Suppressor macrophage treated with lipopolysaccharide for 1 hour (primary cell): ENCODE results near the gene ALLC.

ENCODE experiments used
- DNase-seq, 3 donors: peaks; one replicate each; pipeline ENCODE4 v3.0.0-alpha.2; 2020 to 2022

ALLC gene

DNA sequence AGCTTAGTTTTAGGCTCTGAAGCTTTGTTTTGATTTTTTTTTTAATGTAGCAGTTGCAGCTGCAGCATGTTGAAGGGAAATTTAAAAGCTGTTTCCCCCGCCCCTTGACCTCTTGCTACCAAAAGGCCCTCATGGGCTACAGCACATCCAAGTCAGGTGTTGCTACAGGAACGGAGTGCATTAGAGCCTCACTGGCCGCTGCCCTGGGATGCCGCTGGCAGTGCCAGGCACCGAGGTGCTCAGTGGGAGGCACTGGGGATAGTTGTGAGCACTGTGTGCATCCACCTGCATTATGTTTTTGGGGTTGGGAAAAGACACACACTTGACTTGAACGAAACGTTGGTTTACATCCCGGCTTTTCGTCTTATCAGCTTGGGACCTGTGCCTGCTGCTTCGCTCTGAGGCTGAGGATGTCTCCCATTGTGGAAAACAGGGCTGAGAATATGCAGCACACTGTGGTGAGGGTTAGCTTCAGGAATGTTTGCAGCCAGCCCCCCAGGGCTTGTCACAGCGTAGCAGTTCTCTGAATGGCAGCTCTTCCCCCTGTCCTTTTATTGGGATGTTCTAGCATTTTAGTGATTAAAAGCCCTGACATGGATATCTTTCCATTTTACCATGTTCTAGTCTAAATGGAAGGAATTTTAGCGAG, 69.5 kb downstream of the ALLC start:
- no peak for DNase-seq

DNA sequence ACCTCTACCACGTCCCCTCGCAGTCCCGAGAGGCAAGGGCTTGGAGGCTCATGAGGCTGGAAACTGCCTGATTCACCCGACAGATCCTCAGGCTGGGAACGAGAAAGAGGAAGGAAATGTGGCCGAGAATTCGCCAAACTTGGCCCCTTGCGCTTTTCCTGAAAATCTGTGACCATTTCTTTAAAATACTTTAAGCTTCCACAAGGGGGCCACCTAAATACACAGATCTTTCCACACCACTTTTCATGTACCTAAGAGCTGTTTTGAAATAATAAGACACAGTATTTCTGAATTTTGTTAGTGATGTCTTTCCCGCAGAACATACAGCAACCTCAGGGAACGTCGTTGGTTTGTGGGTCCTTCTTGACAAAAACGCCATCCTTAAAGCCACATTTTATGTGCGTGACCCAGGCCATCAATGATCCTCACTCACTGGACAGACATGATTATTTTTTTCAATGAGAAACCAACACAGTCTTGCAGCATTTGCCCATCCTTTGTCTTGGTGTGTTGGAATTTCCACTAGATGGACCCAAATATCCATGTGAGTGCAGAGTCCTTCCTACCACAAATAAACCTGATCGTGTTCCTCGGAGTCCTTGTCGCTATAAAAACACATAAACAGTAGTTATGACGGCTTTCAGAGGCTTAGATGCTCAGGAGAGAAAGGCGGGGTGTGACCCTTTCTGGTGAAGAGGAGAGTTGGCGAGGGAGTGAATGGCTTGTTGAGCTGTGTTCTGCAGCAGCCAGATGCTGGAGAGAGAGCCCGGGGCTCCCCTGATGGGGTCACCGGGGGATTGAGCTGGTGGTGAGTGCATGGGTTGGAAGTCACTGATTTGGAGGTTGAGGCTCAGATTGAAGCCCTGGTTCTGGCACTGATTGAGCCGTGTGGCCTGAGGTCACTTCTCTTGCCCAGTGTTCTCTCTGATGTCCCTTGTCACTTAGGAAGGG, 70.4 kb downstream of the ALLC start:
- peak; percentile 67 to 79 (median 70) for DNase-seq

DNA sequence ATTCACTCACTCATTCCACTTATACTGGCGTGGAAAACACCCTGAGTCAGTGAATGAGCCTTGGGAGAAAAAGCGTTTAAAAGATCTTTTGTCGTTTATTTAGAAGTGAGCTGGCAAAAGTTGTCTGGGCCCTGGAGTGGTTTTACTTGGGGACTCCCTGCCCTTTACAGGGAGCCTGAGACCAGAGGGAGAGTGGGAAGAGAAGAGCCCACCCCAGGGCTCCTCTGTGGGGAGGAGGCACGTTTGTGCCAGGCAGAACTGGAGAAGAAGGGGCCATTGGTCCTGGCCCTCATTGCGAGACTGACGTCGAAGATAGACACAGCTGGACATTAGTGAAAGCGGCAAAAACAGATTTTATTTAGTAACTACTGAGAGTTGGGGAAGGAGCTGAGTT, 71.1 kb downstream of the ALLC start:
- no peak for DNase-seq

DNA sequence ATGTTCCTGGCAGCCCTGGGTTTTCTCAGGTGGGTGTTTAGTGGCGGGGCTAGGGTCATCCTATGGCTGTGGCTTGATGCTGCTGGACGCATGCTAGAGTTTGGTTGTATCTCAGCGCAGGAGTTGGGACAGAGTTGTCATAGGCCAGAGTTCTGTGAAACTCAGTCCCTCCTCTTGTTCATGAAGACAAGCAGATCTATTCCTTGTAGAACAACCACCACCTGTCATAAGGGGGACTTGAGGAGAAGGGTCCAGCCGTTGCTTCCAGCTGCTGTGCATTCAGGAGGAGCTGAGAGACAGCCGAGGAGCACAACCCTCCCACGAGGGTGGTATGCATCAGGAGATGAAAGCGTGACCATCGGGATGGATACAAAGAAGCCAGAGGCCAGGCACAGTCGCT, 71.8 kb downstream of the ALLC start:
- no peak for DNase-seq

DNA sequence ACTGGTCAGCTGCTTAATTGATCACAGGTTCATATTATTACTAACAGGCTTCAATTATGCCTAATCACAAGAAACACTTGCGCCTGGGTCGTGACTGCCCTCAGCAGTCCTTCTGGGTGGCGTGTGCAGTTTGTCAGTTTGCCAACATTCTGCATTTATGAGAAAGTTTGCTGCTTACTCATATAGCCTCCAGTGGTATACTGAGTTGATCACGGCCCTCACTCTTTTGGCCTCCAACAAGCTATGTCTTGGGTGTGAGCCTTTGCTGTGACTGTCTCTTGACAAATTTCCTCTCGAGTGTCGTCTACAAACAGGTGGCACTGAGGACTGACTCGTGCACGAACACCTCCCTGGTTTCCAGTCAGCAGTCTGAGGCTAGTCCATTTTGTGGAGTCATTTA, 72.6 kb downstream of the ALLC start:
- no peak for DNase-seq

DNA sequence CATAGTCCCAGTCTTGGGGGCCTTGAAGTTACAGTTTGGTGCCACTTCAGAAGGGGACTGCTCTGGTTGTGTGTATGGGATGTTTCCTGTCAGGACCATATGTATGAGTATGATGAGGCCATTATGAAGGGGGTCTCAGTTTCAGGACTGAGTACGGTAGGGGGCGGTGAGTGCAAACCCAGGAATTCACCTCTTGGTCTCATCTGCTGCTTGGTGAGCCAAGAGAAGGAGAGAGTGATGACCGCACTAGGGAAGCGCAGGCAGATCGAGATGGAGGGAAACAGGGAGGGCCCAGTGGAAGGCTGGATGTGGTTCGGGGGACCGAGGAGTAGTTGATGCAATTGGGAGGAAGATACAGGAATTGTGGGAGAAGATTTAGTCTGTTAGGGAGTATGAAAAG, 73.8 kb downstream of the ALLC start:
- DNase-seq: no peak

DNA sequence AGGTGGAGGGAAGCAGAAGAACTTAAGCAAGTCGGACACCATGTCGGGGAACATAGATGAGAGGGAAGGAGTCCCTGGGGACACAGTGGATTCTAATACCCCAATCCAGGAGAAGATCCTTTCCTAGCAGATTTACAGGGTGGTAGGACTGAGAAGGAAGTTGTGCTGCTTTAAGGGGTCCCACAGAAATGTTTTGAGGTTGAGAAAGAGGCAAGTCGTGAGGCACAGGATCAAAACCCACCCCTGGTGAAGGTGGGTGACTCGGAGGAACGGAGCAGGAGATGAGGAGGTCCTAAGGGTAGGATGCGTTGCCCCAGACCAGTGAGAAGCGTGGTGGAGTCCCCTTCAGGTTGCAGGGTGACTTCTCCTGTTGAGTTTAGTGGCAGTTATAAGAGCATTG, 78.1 kb downstream of the ALLC start:
- DNase-seq: no peak

DNA sequence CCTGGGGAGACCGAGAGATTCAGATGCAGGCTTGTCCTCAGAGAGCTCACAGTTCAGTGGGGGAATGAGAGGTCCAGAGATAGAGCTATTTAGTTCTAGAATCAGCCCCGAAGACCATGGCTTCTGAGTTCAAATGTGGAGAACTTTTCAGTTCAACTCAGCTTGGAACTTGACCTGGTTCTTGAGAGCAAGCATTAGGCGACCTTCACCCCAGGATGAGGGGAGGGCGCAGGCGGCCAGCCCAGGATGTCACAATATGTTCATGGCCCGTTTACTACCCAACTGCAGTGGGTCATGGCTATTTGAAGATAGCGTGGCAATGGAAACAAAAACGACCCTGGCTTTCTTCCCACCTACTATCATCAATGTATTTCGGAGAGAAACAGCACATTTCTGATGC, 79.1 kb downstream of the ALLC start:
- no peak for DNase-seq

DNA sequence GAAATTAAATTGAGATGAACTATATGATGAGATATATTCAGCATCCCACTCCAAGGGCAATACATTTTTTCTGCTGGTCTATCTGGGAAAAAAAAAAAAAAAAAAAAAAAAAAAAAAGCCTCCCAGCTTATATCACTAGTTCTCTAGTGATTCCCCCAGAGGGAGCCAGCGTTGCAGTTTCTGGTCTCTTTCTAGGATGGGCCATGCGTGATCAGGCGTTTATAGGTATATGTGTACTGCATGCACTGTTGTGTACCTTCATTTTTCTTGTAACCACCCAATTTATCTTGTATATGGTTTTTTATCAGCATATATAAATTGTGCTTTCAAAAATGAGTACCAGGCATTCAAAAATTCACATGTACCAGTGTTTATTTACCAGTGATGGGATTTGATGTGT, 80.5 kb downstream of the ALLC start:
- DNase-seq: peak in 2 of 3 donors; percentile 5 to 17

DNA sequence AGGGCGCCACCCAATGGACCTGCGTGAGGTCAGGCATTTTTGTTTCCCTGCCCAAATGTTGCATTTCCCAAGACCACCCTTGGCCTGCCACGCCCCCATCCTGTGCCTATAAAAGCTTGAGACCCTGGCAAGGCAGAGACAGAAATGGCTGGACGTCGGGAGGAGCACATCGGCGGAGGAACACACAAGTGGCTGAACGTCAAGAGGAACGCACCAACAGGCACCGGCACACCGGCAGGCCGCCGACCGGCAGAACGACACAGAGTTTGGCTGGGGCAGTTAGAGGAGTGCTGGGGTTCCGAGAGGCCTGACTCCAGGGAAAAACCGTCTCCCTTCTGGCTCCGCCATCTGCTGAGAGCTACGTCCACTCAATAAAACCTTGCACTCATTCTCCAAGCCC, 81.3 kb downstream of the ALLC start:
- no peak for DNase-seq

DNA sequence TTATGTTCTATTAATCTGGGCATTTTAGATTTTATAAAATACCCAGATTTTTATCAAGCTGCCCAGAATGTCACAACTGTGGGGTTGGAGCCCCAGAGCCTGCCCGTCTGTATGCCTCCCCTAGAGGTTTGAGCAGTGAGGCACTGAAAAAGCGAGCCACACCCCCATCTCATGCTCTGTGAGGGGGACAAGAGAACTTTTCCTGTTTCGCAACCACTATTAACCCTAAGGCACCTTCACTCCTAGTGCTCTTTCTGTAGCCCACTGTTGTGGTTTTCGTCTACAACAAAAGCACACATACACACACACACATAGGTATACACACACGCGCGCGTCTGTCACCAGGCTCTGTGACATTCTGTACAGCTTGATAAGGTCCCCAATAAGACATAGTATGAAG, 83.4 kb downstream of the ALLC start:
- no peak for DNase-seq

DNA sequence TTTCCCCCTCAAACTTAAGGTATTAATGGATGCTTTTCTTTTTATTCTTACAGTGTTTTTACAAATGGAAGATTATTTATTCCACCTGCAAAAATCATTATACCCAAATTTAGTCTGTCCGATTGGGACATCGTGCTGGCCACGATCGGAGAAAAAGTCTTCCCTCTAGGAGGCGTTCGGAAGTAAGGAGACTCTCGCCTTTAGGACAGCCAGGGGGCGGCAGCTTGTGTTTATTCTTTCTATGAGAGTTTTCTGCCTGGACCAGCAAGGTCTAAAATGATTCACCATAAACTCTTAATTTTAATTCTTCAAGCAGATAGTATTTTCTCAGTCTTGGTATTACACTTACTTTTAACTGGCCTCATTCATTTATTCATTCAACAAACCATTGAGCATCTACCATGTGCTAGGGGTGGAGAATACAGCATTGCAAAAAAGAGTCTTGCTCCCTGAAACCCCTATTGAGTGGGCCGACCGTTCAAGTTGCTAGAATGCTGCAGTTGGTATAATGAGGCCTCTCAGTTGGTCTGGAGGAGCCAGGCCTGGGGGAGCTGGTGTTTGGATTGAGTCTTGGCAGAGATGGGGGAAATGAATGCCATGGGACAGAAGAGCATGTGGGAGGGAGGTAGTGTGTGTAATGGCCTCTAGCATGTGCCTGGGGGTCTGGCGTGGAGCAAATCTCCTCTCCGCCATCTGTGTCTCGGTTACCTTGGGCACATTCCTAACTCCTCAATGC, 84.0 kb downstream of the ALLC start:
- DNase-seq: no peak

DNA sequence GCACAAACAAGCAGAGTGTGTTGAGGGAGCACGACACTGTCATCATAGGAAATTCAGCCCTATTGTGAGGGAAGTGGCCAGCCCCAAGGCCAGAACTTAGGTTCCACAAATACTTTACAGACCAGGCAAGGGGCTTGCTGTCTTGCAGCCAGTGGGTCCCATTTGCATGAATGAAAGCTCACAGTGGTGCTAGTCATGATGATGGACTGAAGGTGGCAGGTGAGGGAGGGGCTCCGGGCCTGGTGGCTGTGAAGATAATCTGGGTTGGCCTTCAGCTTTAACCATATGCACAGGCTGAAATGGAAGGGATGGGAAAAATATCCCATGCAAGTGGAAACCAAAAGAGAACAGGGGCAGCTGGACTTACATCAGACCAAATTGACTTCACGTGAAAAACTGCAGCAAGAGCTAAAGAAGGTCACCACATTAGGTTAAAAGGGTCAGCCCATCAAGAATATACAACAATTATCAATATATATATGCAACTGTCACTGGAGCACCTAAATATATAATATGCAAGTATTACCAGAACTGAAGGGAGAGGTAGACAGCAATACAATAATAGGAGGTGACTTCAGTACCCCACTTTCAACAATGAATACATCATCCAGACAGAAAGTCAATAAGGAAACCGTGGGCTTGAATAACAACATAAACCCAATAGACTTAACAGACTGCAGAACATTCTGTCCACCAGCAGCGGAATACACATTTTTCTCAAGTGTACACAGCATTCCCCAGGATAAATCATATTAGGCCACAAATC, 84.9 kb downstream of the ALLC start:
- no peak for DNase-seq

DNA sequence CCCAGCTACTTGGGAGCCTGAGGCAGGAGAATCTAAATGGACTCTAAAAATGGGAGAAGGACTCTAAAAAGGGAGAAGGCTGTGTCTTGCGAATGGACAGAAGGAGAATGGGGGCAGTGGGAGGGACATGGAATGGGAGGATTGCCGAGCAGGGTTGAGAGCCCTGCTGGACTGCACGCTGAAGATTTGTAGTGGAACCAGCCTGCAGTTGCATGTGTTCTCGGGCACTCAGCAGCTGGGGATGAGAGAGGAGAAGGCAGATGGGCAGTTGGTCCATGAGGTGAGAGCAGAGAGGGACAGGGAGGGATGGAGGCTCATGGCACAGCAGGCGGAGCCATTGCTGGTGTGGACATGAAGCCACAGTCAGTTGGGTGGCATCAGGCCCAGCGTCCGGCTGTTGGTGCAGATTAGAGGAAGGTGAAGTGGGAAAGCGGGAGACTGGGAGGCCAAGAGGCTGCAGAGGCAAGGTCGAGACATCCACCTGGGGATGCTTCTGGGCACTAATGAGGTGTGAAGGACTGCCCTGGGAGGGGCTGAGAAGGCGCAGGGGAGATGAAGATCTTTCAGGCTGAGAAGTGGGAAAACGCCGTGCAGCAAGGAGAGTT, 86.1 kb downstream of the ALLC start:
- DNase-seq: no peak

DNA sequence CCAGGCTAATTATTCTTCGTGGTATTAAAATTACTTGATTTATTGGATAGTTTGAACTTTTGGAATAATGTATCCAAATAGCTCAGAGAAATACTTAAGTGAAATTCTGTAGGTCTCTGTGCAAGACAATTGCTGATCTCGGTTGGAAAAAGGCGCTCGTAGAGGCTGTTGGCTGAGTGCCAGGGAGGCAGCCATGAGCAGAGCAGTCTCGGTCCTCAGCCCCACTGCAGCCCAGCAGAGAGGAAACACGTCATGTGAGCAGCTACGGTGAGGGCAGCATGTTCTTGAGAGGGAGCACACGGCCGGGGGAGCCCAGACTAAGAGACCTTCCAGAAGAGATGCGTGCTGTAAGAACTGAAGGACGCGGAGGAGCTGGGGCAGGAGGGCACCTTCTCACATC, 87.9 kb downstream of the ALLC start:
- no peak for DNase-seq

DNA sequence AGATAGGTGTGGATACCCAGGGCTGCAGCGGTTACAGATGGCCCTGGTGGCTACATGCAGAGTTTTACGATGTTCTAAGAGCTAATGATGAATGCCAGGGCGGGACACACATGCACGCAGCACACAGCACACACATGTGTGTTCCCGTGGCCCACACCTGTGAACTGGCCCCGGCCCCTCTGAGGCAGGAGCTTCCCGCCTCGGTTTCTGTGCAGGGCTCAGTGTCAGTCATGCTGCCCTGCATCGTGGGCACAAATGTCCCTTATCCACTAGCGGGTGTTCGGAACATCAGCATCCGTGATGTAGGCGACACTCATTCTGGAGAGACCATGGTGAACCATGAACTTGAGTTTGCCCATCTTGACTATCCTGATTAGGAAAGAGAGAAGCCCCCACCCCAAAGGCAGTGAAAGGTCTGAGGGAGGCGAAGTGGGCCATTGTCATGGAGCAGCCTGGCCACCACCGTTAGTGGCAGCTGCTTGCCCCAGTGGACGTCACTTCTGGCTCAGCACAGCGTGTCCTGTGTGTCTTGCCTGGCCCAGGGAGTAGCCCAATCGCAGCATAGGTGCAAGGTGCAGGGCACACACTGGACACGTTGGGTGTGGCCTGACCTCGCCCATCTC, 89.1 kb downstream of the ALLC start:
- DNase-seq: no peak

DNA sequence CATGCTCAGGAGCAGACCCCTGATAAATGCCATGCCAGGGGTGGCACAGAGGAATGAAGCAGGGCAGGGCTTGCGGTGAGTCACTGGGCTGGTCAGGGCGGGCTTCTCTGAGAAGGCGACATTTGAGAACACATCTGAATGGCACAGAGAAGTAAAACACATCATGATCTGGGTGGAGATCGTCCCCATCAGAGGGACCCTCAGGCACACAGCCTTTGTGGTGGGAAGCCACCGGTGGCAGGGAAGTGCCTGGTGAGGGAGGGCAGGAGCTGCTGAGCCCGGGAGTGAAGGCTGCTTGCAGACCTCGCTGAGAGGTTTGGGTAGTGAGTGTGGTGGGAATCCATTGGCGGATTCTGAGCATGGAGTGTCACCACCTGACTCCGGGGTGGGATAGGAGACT, 89.8 kb downstream of the ALLC start:
- DNase-seq: no peak

DNA sequence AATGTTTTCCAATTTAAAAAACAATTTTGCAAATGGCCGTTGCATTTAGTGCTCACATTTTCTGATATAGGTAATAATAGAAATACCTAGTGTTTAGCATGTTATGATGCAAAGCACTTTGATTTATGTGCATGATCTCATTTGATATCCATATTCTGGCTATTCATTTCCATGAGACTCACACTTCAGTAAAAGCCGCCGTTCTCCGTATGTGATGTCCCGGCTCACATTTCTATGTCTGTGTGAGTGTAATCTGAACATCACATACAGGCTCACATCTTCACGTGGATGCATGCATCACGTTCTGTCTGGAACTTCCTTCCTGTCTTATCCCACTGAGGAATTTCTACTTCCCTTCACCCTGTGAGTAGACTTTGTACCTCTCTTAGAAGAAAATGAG, 91.2 kb downstream of the ALLC start:
- DNase-seq: no peak

DNA sequence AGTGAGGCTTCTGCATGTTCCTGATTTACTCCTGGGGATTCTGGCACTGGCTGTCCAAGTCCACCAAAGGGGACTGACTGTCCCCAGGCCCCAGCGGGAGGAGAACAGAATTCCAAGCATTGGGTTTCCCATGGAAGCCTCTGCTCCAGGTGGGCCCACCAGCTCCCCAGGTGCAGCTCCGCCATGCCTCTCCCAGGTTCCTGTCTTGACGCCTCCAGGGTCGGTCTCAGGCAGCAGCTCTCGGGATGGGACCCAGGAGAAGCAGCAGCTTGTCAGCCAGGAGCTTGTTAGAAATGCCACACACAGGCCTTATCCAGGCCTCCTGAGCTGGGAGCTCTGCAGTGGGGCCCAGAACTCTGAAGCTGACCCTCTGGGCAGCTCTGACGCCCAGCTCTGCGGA, 93.3 kb downstream of the ALLC start:
- no peak for DNase-seq

DNA sequence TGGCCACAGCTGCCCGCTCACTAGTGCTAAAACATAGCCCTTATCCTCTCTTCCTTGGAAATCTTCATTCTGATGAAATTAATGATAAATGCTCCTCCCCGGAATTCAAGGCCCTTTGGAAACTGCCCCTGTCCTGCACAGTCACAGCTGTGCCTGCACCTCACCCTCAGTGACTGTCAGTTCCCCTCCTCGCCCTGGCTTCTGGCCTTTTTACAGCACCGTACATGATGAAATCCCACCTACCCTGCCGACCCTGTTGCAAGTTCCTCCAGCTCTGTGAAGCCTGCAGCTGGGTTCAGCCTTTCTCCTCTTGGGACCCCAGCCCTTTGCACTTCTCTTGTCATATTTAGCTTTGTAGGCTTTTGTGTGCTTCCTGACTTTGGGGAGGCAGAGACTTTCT, 93.8 kb downstream of the ALLC start:
- DNase-seq: no peak
